Erythroblast (primary cell): ENCODE measurements around the gene MYZAP.

Source experiments
- GATA1 ChIP-seq: IDR thresholded peaks from 2 replicates; pipeline ENCODE4 v1.6.1; 2011; ENCODE audit warnings: low read depth, mild to moderate bottlenecking, control low read depth, low read length, moderate library complexity
- POLR2A ChIP-seq: IDR thresholded peaks from 2 replicates; pipeline ENCODE4 v1.6.1; 2011; ENCODE audit warnings: mild to moderate bottlenecking, low read length

DNA sequence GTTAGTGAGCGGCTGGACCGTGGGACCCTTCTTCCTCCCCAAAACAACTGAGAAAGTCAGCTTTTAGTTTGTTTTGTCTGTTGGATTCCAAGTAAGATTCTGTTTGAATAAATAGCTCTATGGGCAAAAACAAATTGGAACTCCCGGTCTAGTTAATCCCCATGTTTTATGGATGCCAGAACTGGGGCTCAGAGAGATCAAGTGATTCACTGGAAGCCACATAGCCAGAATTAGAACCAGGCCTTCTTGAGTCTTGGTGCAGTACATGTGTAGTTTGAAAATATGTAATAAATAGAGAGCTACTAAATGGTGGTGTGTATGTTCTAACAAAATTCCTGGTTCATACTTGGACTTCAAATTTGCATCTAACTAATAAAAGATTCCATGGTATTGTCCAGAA lies 85.5 kb downstream of the MYZAP start:
- no peak for TF ChIP-seq POLR2A
- no peak for TF ChIP-seq GATA1
